PC-9 (cell line): ENCODE measurements around the gene PSTPIP1.

Experiments
- CTCF ChIP-seq: fragments of 200-600 bp; sonication (generic); conservative IDR thresholded peaks from 2 replicates; pipeline ENCODE4 v1.6.1; 2017; ENCODE audit warnings: mixed run types, antibody characterized with exemption, mild to moderate bottlenecking, moderate library complexity
- EZH2 ChIP-seq: fragments of 200-600 bp; sonication (generic); IDR thresholded peaks from 2 replicates; pipeline ENCODE4 v1.8.0; 2017; ENCODE audit warnings: antibody characterized with exemption, low read depth

- TF ChIP-seq CTCF (no peak), EZH2 (no peak)
These were observed 15.4 kb downstream of the PSTPIP1 start for GRCh38 chr15:77010312-77010686.
